B cell (primary cell): ENCODE results near the gene MAPKAPK3. TPM values are rescaled to one million over a fixed set of nuclear protein-coding genes. Genes with fewer than 3 reads are reported as not detected.

Experiments
- ATAC-seq: fragments of 200-7000 bp; cut with Tn5 transposase; one replicate; pipeline ENCODE4 v1.10.0; 2021; ENCODE audit warnings: low read depth, mild to moderate bottlenecking, moderate number of reproducible peaks, moderate library complexity
- CTCF ChIA-PET: fragments of 350-600 bp; sonication (Branson Sonifier 250); formaldehyde crosslinking; loops from one replicate; lab custom pipeline; 2021; ENCODE audit warnings: antibody characterized with exemption, inconsistent platforms; lab: Charles Lee
- POLR2A ChIA-PET: fragments of 350-600 bp; sonication (Branson Sonifier 250); formaldehyde crosslinking; loops from one replicate; lab custom pipeline; 2021; ENCODE audit warnings: antibody characterized with exemption; lab: Charles Lee
- DNase-seq: peaks from one replicate; pipeline ENCODE4 v3.0.0; 2013
- H2AFZ ChIP-seq: 2 replicates; pipeline ENCODE4 v1.6.1; 2012; ENCODE audit warnings: mild to moderate bottlenecking, low read depth, low read length; ENCODE audit not compliant: insufficient read depth, poor library complexity, severe bottlenecking
- H3K27ac ChIP-seq, 2 donors: 1 replicate in 1 of 2; 2 replicates in 1 of 2; pipeline ENCODE4 v1.5.1; 2012 to 2013; ENCODE audit warnings: low read length in 2 of 2, mild to moderate bottlenecking in 2 of 2, moderate library complexity in 1 of 2
- H3K27me3 ChIP-seq, 4 experiments: fragments of 200-600 bp in 1 of 4; sonication (generic) in 1 of 4; replicated peaks in 1 of 4; 1 replicate in 2 of 4; 2 replicates in 2 of 4; pipeline versions ENCODE4 v1.6.1 to v1.7.0; 2013 to 2016; ENCODE audit warnings: low read length in 3 of 4, mild to moderate bottlenecking in 2 of 4, mixed read lengths in 1 of 4, moderate library complexity in 1 of 4; ENCODE audit not compliant: insufficient read depth in 4 of 4, control insufficient read depth in 3 of 4; ENCODE audit errors: control extremely low read depth in 1 of 4
- H3K36me3 ChIP-seq, 2 experiments: replicated peaks in 1 of 2; 1 replicate in 1 of 2; 2 replicates in 1 of 2; pipeline versions ENCODE4 v1.6.1 to v1.7.1; 2013; ENCODE audit warnings: low read length in 1 of 2; ENCODE audit not compliant: insufficient read depth in 2 of 2, control insufficient read depth in 1 of 2; ENCODE audit errors: control extremely low read depth in 1 of 2, extremely low read depth in 1 of 2
- H3K4me1 ChIP-seq, 2 donors: fragments of 200-600 bp in 1 of 2; sonication (generic) in 1 of 2; 1 replicate in 1 of 2; 2 replicates in 1 of 2; pipeline versions ENCODE4 v1.5.1 to v1.6.1; 2013 to 2017; ENCODE audit warnings: low read length in 2 of 2; ENCODE audit not compliant: control insufficient read depth in 2 of 2, insufficient read depth in 2 of 2
- H3K4me2 ChIP-seq: replicated peaks from 2 replicates; pipeline ENCODE3; 2012; ENCODE audit warnings: mild to moderate bottlenecking, low read depth, low read length; ENCODE audit not compliant: poor library complexity, severe bottlenecking
- H3K4me3 ChIP-seq, 5 experiments: fragments of 200-600 bp in 1 of 5; sonication (generic) in 1 of 5; 1 replicate in 3 of 5; 2 replicates in 2 of 5; pipeline versions ENCODE4 v1.5.1 to v1.7.0; 2011 to 2016; ENCODE audit warnings: low read length in 4 of 5, mild to moderate bottlenecking in 4 of 5, low read depth in 2 of 5, control low read depth in 1 of 5, moderate library complexity in 1 of 5; ENCODE audit not compliant: insufficient read depth in 1 of 5; ENCODE audit errors: control extremely low read depth in 1 of 5, extremely low read depth in 1 of 5
- H3K79me2 ChIP-seq: fragments of 200-600 bp; sonication (generic); one replicate; pipeline ENCODE4 v1.6.0; 2016; ENCODE audit warnings: low read length; ENCODE audit not compliant: control insufficient read depth, insufficient read depth
- H3K9ac ChIP-seq: fragments of 200-600 bp; sonication (generic); 2 replicates; pipeline ENCODE4 v1.6.1; 2017; ENCODE audit warnings: mild to moderate bottlenecking, low read length, moderate library complexity
- H3K9me3 ChIP-seq, 3 donors: one replicate each; pipeline versions ENCODE4 v1.6.1 to v1.7.1; 2013; ENCODE audit warnings: low read length in 2 of 3; ENCODE audit not compliant: control insufficient read depth in 2 of 3, insufficient read depth in 1 of 3; ENCODE audit errors: control extremely low read depth in 1 of 3
- H4K20me1 ChIP-seq: 2 replicates; pipeline ENCODE4 v1.6.0; 2012; ENCODE audit warnings: mild to moderate bottlenecking, low read length; ENCODE audit not compliant: insufficient read depth, control insufficient read depth, poor library complexity, severe bottlenecking
- H3K27ac Mint-ChIP-seq: one replicate; pipeline ENCODE4 v1.8.0; 2021; ENCODE audit warnings: mixed read lengths
- H3K27me3 Mint-ChIP-seq: one replicate; pipeline ENCODE4 v1.8.0; 2021; ENCODE audit warnings: mixed read lengths
- H3K4me1 Mint-ChIP-seq: one replicate; pipeline ENCODE4 v1.8.0; 2021; ENCODE audit warnings: mixed read lengths
- H3K4me3 Mint-ChIP-seq: one replicate; pipeline ENCODE4 v1.8.0; 2021; ENCODE audit warnings: mixed read lengths
- H3K9me3 Mint-ChIP-seq: one replicate; pipeline ENCODE4 v1.8.0; 2022; ENCODE audit warnings: mixed read lengths; ENCODE audit not compliant: insufficient read depth
- EZH2 ChIP-seq: IDR thresholded peaks from 2 replicates; pipeline ENCODE4 v1.6.1; 2012; ENCODE audit warnings: borderline replicate concordance, low read depth, mild to moderate bottlenecking, moderate library complexity, low read length; ENCODE audit not compliant: insufficient read depth, poor library complexity, severe bottlenecking
- WGBS: methylation state at CpG from one replicate; pipeline ENCODE4 v1.1.5; 2013; ENCODE audit warnings: missing lambda C conversion rate; ENCODE audit not compliant: insufficient coverage; 5-methylcytosine and 5-hydroxymethylcytosine counted together
- intact Hi-C: fragments of 100-400 bp; cut with micrococcal nuclease; formaldehyde crosslinking; loops from one replicate; pipeline ENCODE4 v1.10.0; 2022
- polyA plus RNA-seq: library from polyadenylated mRNA; depleted of rRNA; stranded (reverse); fragments of >200 nt; gene quantifications from 2 replicates; pipeline ENCODE4 v1.2.3, GENCODE V29; 2012
- total RNA-seq, 2 donors: library from RNA; stranded (reverse); fragments of 120-200 nt in 1 of 2; gene quantifications; 1 replicate in 1 of 2; 2 replicates in 1 of 2; pipeline versions ENCODE4 v1.2.3 to v1.2.4, GENCODE V29; 2013 to 2022
- TF ChIP-seq, protein P1 (sequence below): fragments of 200-600 bp; IDR thresholded peaks from one replicate; pipeline ENCODE4 v1.8.0; 2022; ENCODE audit warnings: antibody characterized with exemption, mild to moderate bottlenecking

Gene MAPKAPK3
- total and polyA plus RNA-seq, 2 donors (not counting 1 experiment from before 2014, with no cell fraction given) = 17.8 to 18.8 TPM

- intact Hi-C loops = no loop called here
- CTCF ChIA-PET = interaction anchor here (0.6 kb wide), 1 partner anchor 283 kb away, joined by 3 read pairs; no protein-coding TSS in a partner anchor
Measured at GRCh38 chr3:50689558-50689957, 72.6 kb downstream of the MAPKAPK3 start.

GRCh38 chr3:50695031-50695430, 78.1 kb downstream of the MAPKAPK3 start:
- WGBS = 100% methylated on average over 1 of the region's 2 CpGs
- Mint-ChIP-seq H3K4me1 (no peaks in the 10 kb centered on the region), H3K27ac (no peak overlapping the region), H3K9me3 (peaks cover 4% of the 10 kb centered on the region), H3K4me3 (no peak overlapping the region), H3K27me3 (peaks cover 32% of the 10 kb centered on the region)
- Histone ChIP-seq H3K27me3 (peaks cover 0 to 2% (median 0%) of the 10 kb centered on the region in 4 experiments), H3K27ac (no peak overlapping the region), H3K9ac (no peak overlapping the region), H4K20me1 (no peaks in the 10 kb centered on the region), H3K4me2 (no peak overlapping the region), H2AFZ (no peak overlapping the region), H3K4me3 (no peak overlapping the region), H3K4me1 (no peaks in the 10 kb centered on the region), H3K79me2 (no peaks in the 10 kb centered on the region), H3K36me3 (no peaks in the 10 kb centered on the region), H3K9me3 (peaks cover 0 to 4% (median 2%) of the 10 kb centered on the region in 3 donors)
- POLR2A ChIA-PET = no interaction called here
- CTCF ChIA-PET = no interaction called here
- ATAC-seq = no peak
- TF ChIP-seq, protein P1, sequence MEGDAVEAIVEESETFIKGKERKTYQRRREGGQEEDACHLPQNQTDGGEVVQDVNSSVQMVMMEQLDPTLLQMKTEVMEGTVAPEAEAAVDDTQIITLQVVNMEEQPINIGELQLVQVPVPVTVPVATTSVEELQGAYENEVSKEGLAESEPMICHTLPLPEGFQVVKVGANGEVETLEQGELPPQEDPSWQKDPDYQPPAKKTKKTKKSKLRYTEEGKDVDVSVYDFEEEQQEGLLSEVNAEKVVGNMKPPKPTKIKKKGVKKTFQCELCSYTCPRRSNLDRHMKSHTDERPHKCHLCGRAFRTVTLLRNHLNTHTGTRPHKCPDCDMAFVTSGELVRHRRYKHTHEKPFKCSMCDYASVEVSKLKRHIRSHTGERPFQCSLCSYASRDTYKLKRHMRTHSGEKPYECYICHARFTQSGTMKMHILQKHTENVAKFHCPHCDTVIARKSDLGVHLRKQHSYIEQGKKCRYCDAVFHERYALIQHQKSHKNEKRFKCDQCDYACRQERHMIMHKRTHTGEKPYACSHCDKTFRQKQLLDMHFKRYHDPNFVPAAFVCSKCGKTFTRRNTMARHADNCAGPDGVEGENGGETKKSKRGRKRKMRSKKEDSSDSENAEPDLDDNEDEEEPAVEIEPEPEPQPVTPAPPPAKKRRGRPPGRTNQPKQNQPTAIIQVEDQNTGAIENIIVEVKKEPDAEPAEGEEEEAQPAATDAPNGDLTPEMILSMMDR = no peak
- TF ChIP-seq EZH2 = no peak
- intact Hi-C loops = no loop called here
- DNase-seq = no peak

More at GRCh38 chr3:50689558-50689957, 72.6 kb downstream of the MAPKAPK3 start:
- Histone ChIP-seq H3K9ac (no peak overlapping the region), H3K4me3 (no peak overlapping the region), H3K4me2 (no peak overlapping the region), H3K79me2 (no peaks in the 10 kb centered on the region), H3K27ac (no peak overlapping the region), H3K36me3 (no peaks in the 10 kb centered on the region), H2AFZ (no peak overlapping the region), H3K9me3 (no peaks in the 10 kb centered on the region), H3K27me3 (no peaks in the 10 kb centered on the region), H4K20me1 (no peaks in the 10 kb centered on the region), H3K4me1 (no peaks in the 10 kb centered on the region)
- no peak for DNase-seq
- POLR2A ChIA-PET = no interaction called here
- Mint-ChIP-seq H3K4me3 (no peak overlapping the region), H3K9me3 (no peaks in the 10 kb centered on the region), H3K27ac (no peak overlapping the region), H3K27me3 (peaks cover 35% of the 10 kb centered on the region), H3K4me1 (no peaks in the 10 kb centered on the region)
- no peak for TF ChIP-seq EZH2
- TF ChIP-seq, protein P1 = no peak
- WGBS = 68% methylated on average over 2 of the region's 6 CpGs
- no peak for ATAC-seq
